Measurements from ENCODE around the gene LEFTY2.

LEFTY2 gene

DNA sequence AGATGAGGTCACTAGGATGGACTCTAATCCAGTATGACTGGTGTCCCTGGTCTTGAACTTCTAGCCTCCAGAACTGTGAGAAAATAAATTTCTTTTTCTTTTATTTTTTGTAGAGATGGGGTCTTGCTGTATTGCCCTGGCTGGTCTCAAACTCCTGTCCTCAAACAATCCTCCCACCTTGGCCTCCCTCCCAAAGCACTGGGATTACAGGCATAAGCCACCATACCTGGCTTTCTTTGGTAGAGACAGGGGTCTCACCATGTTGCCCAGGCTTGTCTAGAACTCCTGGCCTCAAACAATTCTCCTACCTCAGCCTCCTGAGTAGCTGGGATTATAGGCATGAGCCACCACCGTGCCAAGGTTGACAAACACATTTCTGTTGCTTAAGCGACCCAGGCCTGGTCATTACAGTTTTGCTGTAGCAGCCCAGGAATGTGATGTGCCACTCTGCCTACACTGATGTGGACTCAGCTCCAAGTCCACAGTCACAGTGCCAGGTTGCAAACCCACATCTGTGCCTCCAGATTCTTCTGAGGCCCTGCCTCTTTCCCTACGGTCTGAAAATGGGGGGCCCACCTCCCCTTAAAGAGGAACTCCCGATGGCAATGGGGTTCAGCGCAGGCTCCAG, 32.9 kb downstream of the LEFTY2 start:
- DNase-seq (ENCODE audit: insufficient read length, low spot score) (no peak), FAIRE-seq (no peak)
- no peak for TF ChIP-seq CTCF (IDR thresholded peaks at IDR 0.05; ENCODE audit: insufficient read depth, missing control alignments)

GRCh38 chr1:225907341-225907740, 33.7 kb downstream of the LEFTY2 start:
- no peak for FAIRE-seq
- DNase-seq (ENCODE audit: insufficient read length, low spot score) = no peak
- no peak for TF ChIP-seq CTCF (IDR thresholded peaks at IDR 0.05; ENCODE audit: insufficient read depth, missing control alignments)

GRCh38 chr1:225906467-225906866, 34.6 kb downstream of the LEFTY2 start:
- DNase-seq (ENCODE audit: insufficient read length, low spot score) (no peak), FAIRE-seq (no peak)
- no peak for TF ChIP-seq CTCF (IDR thresholded peaks at IDR 0.05; ENCODE audit: insufficient read depth, missing control alignments)

GRCh38 chr1:225903623-225904022, 37.4 kb downstream of the LEFTY2 start:
- FAIRE-seq = no peak
- no peak for DNase-seq (ENCODE audit: insufficient read length, low spot score)
- TF ChIP-seq CTCF (IDR thresholded peaks at IDR 0.05; ENCODE audit: insufficient read depth, missing control alignments) = no peak

- FAIRE-seq (no peak), DNase-seq (ENCODE audit: insufficient read length, low spot score) (no peak)
- TF ChIP-seq CTCF (IDR thresholded peaks at IDR 0.05; ENCODE audit: insufficient read depth, missing control alignments) = no peak
Observed at GRCh38 chr1:225899044-225899925, 41.7 kb downstream of the LEFTY2 start.

GRCh38 chr1:225897595-225898514, 43.2 kb downstream of the LEFTY2 start:
- DNase-seq (ENCODE audit: insufficient read length, low spot score) = no peak
- TF ChIP-seq CTCF (IDR thresholded peaks at IDR 0.05; ENCODE audit: insufficient read depth, missing control alignments) = no peak
- FAIRE-seq = no peak
